Measurements from ENCODE around the gene MT2A. TPM values are rescaled to one million over a fixed set of nuclear protein-coding genes. Genes with fewer than 3 reads are reported as not detected.

The MT2A gene
- total RNA-seq, 2 experiments from 2014 or later: 141 to 144 TPM

DNA sequence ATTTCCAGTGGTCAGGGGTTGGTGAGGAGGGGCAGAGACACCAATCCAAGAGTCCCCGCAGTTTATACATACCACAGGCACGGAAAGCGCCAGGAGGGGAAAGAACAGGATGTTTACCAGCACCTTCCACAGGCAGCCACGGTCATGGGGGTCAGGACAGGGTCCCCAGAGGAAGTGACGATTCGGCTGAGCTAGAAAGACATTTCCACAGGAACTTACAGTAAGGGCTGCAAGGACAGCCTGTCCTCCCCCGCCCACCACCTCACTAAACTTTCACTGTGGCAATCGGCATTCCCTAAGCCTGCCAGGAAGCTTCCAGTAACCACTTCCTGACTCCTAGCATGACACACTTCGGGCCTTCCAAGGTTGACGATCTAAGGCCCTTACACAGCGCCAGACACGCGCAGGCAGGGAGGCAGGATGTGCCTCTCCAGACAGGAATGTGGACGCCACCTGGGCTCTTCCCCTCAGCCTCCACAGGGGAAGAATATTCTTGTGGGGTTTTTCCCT, 1.2 kb upstream of the MT2A start:
- ATAC-seq (no peak), DNase-seq (peak; percentile 51)
- Mint-ChIP-seq H3K4me3 (no peak overlapping the region), H3K27ac (peak overlapping the region; percentile 88), H3K9me3 (no peaks in the 10 kb centered on the region), H3K4me1 (ENCODE audit: low read depth) (peaks cover 49% of the 10 kb centered on the region), H3K27me3 (no peaks in the 10 kb centered on the region), H3K36me3 (ENCODE audit: low read depth) (peaks cover 2% of the 10 kb centered on the region)
- ChIA-PET CTCF (interaction anchor here (0.9 to 5.5 kb wide), 3 partner anchors 17 to 95 kb away, joined by 3 to 32 read pairs (median 4); no protein-coding TSS in a partner anchor), POLR2A (interaction anchor here (0.8 to 1.9 kb wide), 4 partner anchors 10 to 76 kb away, joined by 3 to 10 read pairs (median 4); partner anchors contain the start of genes MT1H and MT1X)
- TF ChIP-seq, protein P1, sequence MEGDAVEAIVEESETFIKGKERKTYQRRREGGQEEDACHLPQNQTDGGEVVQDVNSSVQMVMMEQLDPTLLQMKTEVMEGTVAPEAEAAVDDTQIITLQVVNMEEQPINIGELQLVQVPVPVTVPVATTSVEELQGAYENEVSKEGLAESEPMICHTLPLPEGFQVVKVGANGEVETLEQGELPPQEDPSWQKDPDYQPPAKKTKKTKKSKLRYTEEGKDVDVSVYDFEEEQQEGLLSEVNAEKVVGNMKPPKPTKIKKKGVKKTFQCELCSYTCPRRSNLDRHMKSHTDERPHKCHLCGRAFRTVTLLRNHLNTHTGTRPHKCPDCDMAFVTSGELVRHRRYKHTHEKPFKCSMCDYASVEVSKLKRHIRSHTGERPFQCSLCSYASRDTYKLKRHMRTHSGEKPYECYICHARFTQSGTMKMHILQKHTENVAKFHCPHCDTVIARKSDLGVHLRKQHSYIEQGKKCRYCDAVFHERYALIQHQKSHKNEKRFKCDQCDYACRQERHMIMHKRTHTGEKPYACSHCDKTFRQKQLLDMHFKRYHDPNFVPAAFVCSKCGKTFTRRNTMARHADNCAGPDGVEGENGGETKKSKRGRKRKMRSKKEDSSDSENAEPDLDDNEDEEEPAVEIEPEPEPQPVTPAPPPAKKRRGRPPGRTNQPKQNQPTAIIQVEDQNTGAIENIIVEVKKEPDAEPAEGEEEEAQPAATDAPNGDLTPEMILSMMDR (IDR thresholded peaks at IDR 0.05): no peak
- intact Hi-C loops (cut with micrococcal nuclease): no loop called here

DNA sequence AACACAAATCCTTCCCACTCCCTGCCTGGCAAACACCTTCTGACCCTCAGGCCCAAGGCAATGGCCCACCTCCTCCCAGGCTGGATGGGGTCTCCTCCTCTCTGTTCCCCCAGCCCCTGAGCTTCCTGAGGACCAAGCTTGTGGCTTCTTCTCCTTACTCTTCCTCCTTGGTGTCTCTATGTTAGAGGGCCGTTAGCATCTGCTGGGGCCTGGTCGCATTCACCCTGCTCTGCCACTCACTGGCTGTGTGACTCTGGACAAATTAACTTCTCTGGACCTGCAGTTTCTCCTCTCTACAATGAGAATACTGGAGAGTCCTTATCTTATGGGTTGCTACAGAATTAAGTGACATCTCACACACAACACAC, 725 bp upstream of the MT2A start:
- TF ChIP-seq, protein P1 (IDR thresholded peaks at IDR 0.05): no peak

DNA sequence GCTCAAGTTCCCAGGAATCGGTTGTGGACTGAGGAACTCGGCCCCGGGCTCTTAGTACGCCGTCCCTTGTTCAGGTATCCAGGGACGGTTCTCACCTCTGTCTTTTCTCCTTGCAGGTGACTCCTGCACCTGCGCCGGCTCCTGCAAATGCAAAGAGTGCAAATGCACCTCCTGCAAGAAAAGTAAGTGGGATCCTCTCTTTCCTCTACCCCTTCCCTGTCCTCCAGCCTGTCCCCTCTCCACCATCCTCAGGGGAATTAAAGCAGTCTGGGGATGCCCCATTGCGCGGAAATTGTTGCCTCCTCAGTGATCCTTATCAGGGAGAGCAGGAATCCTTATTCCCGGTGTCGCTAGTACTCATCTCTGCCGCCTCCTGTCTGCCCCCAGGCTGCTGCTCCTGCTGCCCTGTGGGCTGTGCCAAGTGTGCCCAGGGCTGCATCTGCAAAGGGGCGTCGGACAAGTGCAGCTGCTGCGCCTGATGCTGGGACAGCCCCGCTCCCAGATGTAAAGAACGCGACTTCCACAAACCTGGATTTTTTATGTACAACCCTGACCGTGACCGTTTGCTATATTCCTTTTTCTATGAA, 585 bp downstream of the MT2A start:
- DNase-seq: peak; percentile 33
- CTCF ChIA-PET: interaction anchor here (0.6 to 1.7 kb wide), 5 partner anchors 9 to 93 kb away, joined by 3 to 5 read pairs (median 4); partner anchors contain the start of gene MT1E
- TF ChIP-seq, protein P1 (IDR thresholded peaks at IDR 0.05): no peak
- Mint-ChIP-seq H3K4me3 (peak overlapping the region; percentile 81), H3K4me1 (ENCODE audit: low read depth) (peaks cover 64% of the 10 kb centered on the region), H3K36me3 (ENCODE audit: low read depth) (peaks cover 2% of the 10 kb centered on the region), H3K27me3 (no peaks in the 10 kb centered on the region), H3K9me3 (no peaks in the 10 kb centered on the region), H3K27ac (peak overlapping the region; percentile 94)
- POLR2A ChIA-PET: interaction anchor here (1.4 to 1.7 kb wide), 3 partner anchors 12 to 100 kb away, joined by 3 to 6 read pairs (median 3); no protein-coding TSS in a partner anchor
- ATAC-seq: no peak
- intact Hi-C loops (cut with micrococcal nuclease): no loop called here

More for the DNA sequence above, 725 bp upstream of the MT2A start:
- Mint-ChIP-seq H3K9me3 (no peaks in the 10 kb centered on the region), H3K36me3 (ENCODE audit: low read depth) (peaks cover 2% of the 10 kb centered on the region), H3K4me1 (ENCODE audit: low read depth) (peaks cover 53% of the 10 kb centered on the region), H3K27me3 (no peaks in the 10 kb centered on the region), H3K4me3 (peak overlapping the region; percentile 64), H3K27ac (peak overlapping the region; percentile 88)
- POLR2A ChIA-PET: interaction anchor here (1.0 to 1.9 kb wide), 4 partner anchors 11 to 75 kb away, joined by 3 to 10 read pairs (median 4); partner anchors contain the start of gene MT1X
- ATAC-seq: no peak
- DNase-seq: no peak
- CTCF ChIA-PET: interaction anchor here (5.5 kb wide), 1 partner anchor 31 kb away, joined by 32 read pairs; no protein-coding TSS in a partner anchor
- intact Hi-C loops (cut with micrococcal nuclease): no loop called here

DNA sequence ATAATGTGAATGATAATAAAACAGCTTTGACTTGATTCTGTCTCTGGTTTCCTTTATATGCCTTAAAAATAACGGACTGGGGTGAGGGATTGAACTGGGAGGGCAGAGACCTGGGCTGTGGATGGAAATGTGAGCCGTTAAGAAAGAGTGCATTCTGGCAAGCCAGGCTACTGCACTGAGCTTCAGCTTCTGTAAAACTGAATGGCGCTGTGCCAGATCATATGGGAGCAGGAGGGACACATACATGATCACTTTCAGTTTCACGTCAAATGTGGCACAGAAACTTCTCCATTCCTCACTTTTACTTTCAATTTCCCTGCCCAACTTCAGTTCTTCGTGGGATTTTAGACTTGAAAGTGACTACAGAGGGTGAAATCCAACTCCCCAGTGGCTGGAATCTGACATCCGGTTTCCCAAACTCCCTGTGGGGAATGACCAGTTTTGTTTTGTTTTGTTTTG, 1.1 kb downstream of the MT2A start:
- Mint-ChIP-seq H3K4me3 (peak overlapping the region; percentile 81), H3K27me3 (no peaks in the 10 kb centered on the region), H3K36me3 (ENCODE audit: low read depth) (peaks cover 2% of the 10 kb centered on the region), H3K9me3 (no peaks in the 10 kb centered on the region), H3K27ac (peak overlapping the region; percentile 94), H3K4me1 (ENCODE audit: low read depth) (peaks cover 68% of the 10 kb centered on the region)
- ATAC-seq (peak; percentile 22), DNase-seq (peak; percentile 89)
- TF ChIP-seq, protein P1 (IDR thresholded peaks at IDR 0.05): no peak
- POLR2A ChIA-PET: interaction anchor here (0.7 to 1.8 kb wide), 6 partner anchors 13 to 1379 kb away, joined by 3 to 8 read pairs (median 3); no protein-coding TSS in a partner anchor
- intact Hi-C loops (cut with micrococcal nuclease): no loop called here
- CTCF ChIA-PET: interaction anchor here (0.6 to 1.7 kb wide), 4 partner anchors 16 to 92 kb away, joined by 3 to 5 read pairs (median 4); partner anchors contain the start of gene MT1E
